LHCN-M2 (cell line): Measurements from ENCODE around the gene EGR4. TPM values are rescaled to one million over a fixed set of nuclear protein-coding genes. Genes with fewer than 3 reads are reported as not detected.

Experiments
- DNase-seq: peaks from one replicate; pipeline ENCODE4 v3.0.0-alpha.2; 2012; ENCODE audit warnings: low read depth
- total RNA-seq: library from RNA; depleted of rRNA; stranded (reverse); fragments of >200 nt; gene quantifications from 2 replicates; pipeline ENCODE4 v1.2.3, GENCODE V29; 2014; rRNA removed

EGR4 gene
- total RNA-seq, 1 experiment from 2014 or later = not detected

DNA sequence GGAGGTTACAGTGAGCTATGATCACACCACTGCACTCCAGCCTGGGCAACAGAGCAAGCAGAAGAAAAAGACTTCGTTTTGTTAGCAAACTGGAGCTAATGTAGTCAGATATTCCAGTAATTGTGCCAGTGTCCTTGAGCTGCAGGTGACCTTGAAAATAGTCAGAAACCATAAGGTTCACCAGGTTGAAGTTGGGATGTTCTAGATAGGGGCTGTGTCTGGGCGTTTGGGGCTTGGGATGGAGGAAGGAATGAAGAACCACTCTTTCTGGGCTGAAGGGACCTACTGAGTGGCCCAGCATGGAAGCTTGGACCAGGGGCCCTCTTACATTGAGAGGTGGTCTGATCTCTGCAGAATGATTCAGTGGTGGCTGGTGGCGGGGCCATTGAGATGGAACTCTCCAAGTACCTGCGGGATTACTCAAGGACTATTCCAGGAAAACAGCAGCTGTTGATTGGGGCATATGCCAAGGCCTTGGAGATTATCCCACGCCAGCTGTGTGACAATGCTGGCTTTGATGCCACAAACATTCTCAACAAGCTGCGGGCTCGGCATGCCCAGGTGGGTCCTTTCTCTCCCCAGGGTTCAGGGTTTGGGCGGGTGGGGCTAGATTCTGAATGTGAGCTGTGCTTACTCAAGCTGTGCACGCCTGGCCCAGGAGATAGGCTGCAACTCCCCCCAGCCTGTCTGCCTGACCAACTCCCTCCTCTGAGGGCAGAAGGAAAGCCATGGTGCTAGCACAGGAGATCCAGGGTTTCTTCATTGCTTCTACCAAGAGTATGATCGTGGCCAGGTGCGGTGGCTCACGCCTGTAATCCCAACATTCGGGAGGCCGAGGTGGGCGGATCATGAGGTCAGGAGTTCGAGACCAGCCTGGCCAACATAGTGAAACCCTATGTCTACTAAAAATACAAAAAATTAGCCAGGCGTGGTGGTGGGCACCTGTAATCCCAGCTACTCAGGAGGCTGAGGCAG lies 42.2 kb downstream of the EGR4 start:
- DNase-seq = peak; percentile 24

DNA sequence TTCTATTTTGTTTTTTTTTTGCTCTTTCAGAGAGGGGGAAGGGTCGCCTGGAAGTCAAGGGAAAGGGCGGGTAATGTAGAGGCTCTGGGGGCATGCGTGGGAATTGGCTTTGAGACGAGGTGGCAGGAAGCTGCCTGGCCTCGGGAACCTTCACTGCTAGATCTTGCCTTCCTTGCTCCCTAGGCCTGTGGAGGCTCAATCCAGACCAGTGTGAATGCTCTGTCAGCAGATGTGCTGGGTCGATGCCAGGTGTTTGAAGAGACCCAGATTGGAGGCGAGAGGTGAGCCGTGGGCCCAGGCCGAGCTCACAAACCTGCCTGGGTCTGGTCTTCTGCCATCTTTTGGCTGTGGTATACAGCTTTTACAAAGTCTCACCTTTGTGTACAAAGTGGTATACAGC lies 43.7 kb downstream of the EGR4 start:
- DNase-seq = no peak

DNA sequence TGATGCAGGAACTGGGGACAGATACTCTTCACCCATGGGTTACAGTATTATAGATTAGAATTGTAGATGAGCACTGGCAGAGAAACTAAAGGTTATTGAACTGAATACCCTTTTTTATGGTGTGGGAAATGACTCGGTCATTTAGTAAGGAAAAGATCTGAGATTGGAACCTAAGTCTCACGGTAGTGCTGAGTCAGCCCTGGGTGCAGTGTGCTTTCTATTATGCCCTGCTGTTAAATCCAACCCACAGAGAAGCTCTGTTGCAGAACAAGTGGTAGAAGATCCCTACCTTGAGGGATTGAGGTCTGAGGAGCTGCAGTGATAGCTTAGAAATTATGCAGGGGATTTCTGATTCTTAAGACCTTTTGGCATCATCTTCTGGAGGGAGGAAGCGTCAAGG lies 46.5 kb downstream of the EGR4 start:
- DNase-seq = no peak

DNA sequence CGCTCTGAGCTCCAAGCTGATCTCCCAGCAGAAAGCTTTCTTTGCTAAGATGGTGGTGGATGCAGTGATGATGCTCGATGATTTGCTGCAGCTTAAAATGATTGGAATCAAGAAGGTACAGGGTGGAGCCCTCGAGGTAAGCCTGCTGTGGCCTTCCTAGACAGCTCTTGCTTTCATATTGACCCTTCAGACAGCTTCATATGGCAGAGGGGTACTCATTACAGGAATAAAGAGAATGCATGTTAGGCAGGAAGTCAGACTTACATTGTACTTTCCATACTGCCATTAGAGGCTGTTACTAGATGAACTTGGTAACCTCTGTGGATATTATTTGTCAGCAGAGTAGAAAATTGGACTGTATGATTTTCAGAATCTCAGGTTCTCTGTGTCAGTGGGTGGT lies 48.8 kb downstream of the EGR4 start:
- no peak for DNase-seq

DNA sequence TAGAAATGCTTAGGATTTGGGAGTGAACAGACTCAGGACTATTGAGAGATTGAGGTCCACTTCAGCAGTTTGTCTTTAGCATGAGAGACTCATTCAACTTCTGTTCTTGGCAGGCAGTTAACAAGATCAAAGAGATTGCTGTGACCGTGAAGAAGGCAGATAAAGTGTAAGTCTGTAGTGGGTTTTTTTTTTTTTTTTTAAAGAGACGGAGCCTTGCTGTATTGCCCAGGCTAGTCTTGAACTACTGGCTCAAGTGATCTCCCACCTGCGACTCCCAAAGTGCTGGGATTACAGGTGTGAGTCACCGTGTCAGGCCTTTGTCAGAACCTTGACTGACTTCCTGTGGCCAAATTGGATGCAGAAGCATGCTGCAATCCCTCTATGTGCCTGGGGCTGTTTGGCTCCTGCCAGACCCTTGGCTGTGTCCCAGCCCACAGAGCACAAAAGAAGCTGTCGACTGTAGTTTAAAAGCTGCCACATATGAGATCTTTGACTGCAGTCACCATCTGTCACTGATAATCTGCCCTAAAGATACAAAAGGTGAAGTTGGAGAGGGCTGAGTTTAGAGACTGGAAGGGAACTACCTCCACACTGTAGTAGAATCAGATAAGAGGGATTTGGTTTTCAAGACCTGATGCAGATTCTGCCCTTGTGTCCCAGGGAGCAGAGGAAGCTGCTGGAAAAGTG lies 49.3 kb downstream of the EGR4 start:
- DNase-seq = no peak

Other genes starting within 250 kb of the EGR4 start
- gene SFXN5, start 221.8 kb downstream of the EGR4 start, total RNA-seq = 12.9 and 13.0 TPM in 2 replicates
- gene RAB11FIP5, start 180.6 kb downstream of the EGR4 start, total RNA-seq = 31.0 and 33.7 TPM in 2 replicates
- gene NOTO, start 91.0 kb downstream of the EGR4 start, total RNA-seq = not detected in 2 replicates
- 25.2 and 28.5 TPM in 2 replicates for gene SMYD5, start 79.3 kb downstream of the EGR4 start, total RNA-seq
- 78.2 and 90.0 TPM in 2 replicates for gene PRADC1, start 60.3 kb downstream of the EGR4 start, total RNA-seq
- gene CCT7, start 59.2 kb downstream of the EGR4 start, total RNA-seq = 452 and 463 TPM in 2 replicates
- 4.0 and 4.8 TPM in 2 replicates for gene FBXO41, start 9.1 kb downstream of the EGR4 start, total RNA-seq
- gene ALMS1, start 92.3 kb upstream of the EGR4 start, total RNA-seq = 16.1 and 19.7 TPM in 2 replicates